ENCODE measurements around the gene AGAP1.

DNA sequence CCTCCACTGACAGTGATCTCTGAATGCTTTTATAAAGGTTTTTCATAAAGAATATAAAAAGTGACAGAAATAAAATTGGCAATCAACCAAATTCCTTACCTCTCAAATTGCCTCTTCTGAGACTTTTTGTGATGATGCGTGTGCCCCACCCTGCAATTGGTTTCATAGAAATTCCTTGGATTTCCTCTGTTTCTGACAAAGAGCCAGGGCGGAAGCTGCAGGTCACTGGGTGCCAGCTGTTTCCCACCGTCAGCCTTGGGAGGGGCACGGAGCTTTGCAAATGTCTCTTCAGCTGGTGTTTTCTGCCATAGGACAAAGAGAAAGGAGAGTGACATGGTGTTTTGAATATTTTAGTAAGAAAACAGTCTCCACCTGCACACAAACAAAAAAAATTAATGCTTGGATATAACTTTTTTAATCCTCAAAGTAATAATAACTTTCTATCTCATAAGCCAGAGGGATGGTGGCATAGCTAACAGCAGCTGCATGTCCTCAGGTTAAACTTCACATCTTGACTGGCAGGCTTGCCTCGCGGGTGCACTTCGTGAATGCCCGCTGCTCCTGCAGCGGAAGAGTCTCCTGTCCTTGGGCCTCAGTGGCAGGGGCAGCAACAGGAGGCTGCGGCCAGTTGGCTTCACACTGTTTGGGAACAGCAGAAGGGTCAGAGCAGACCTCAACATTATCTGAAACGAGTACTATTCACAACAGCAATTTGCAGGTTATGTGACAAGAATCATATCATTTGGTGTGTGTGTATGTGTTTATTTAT lies 24.7 kb downstream of the AGAP1 start:
- no peak for TF ChIP-seq POLR2A (IDR thresholded peaks at IDR 0.05)
- TF ChIP-seq, protein P1, sequence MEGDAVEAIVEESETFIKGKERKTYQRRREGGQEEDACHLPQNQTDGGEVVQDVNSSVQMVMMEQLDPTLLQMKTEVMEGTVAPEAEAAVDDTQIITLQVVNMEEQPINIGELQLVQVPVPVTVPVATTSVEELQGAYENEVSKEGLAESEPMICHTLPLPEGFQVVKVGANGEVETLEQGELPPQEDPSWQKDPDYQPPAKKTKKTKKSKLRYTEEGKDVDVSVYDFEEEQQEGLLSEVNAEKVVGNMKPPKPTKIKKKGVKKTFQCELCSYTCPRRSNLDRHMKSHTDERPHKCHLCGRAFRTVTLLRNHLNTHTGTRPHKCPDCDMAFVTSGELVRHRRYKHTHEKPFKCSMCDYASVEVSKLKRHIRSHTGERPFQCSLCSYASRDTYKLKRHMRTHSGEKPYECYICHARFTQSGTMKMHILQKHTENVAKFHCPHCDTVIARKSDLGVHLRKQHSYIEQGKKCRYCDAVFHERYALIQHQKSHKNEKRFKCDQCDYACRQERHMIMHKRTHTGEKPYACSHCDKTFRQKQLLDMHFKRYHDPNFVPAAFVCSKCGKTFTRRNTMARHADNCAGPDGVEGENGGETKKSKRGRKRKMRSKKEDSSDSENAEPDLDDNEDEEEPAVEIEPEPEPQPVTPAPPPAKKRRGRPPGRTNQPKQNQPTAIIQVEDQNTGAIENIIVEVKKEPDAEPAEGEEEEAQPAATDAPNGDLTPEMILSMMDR (IDR thresholded peaks at IDR 0.05), result no peak
- TF ChIP-seq POLR2AphosphoS5 (IDR thresholded peaks at IDR 0.05), result no peak
